HFFc6 (cell line): Measurements from ENCODE around the gene MED13L. TPM values are rescaled to one million over a fixed set of nuclear protein-coding genes. Genes with fewer than 3 reads are reported as not detected.

Experiments
- DNase-seq: peaks from one replicate; pipeline ENCODE4 v3.0.0-alpha.2; 2018
- H3K27ac Mint-ChIP-seq: 2 replicates; pipeline ENCODE4 v1.8.0; 2020; ENCODE audit warnings: mild to moderate bottlenecking, mixed read lengths
- H3K27me3 Mint-ChIP-seq: 2 replicates; pipeline ENCODE4 v1.8.0; 2021; ENCODE audit warnings: mild to moderate bottlenecking, moderate library complexity, mixed read lengths; ENCODE audit not compliant: insufficient read depth
- H3K36me3 Mint-ChIP-seq: 2 replicates; pipeline ENCODE4 v1.8.0; 2021; ENCODE audit warnings: low read depth, mixed read lengths
- H3K4me1 Mint-ChIP-seq: 2 replicates; pipeline ENCODE4 v1.8.0; 2020; ENCODE audit warnings: low read depth, mixed read lengths
- H3K4me3 Mint-ChIP-seq: 2 replicates; pipeline ENCODE4 v1.8.0; 2020; ENCODE audit warnings: mild to moderate bottlenecking, moderate library complexity, mixed read lengths
- H3K9me3 Mint-ChIP-seq: 2 replicates; pipeline ENCODE4 v1.8.0; 2020; ENCODE audit warnings: mild to moderate bottlenecking, mixed read lengths
- CTCF ChIP-seq: fragments of 200-600 bp; sonication (generic); IDR thresholded peaks from 2 replicates; pipeline ENCODE4 v1.5.0; 2021; ENCODE audit warnings: antibody characterized with exemption, mild to moderate bottlenecking
- total RNA-seq, 6 experiments: library from RNA; stranded (reverse); fragmentation: NEBNext Ultra II Directional; extraction: Animal tissue kit (Norgen Biotek cat#: 25700); gene quantifications; 2 replicates in 1 of 6; 3 replicates in 5 of 6; pipeline ENCODE4 v1.2.3, GENCODE V29; 2021

Gene MED13L
- total RNA-seq, 6 experiments from 2014 or later: 74.5 to 84.2 (median 77.7) TPM

GRCh38 chr12:116069943-116070342 lies 207.6 kb downstream of the MED13L start:
- H3K27ac Mint-ChIP-seq: no peak overlapping the region
- H3K4me1 Mint-ChIP-seq: peaks cover 61% of the 10 kb centered on the region
- H3K9me3 Mint-ChIP-seq: no peaks in the 10 kb centered on the region
- H3K27me3 Mint-ChIP-seq: peaks cover 3% of the 10 kb centered on the region; the same call in 1 of the 2 replicates
- DNase-seq: no peak
- H3K36me3 Mint-ChIP-seq: no peaks in the 10 kb centered on the region; the same call in 1 of the 2 replicates
- no peak for TF ChIP-seq CTCF
- H3K4me3 Mint-ChIP-seq: no peak overlapping the region

GRCh38 chr12:116068853-116069252 lies 208.6 kb downstream of the MED13L start:
- H3K36me3 Mint-ChIP-seq: no peaks in the 10 kb centered on the region

GRCh38 chr12:116068371-116068770 lies 209.1 kb downstream of the MED13L start:
- Mint-ChIP-seq H3K36me3 (no peaks in the 10 kb centered on the region), H3K27me3 (peaks cover 3% of the 10 kb centered on the region; the same call in 1 of the 2 replicates), H3K4me3 (no peak overlapping the region), H3K4me1 (peaks cover 62% of the 10 kb centered on the region), H3K9me3 (no peaks in the 10 kb centered on the region), H3K27ac (peak overlapping the region; percentile 27)
- no peak for DNase-seq
- no peak for TF ChIP-seq CTCF

More at GRCh38 chr12:116068853-116069252, 208.6 kb downstream of the MED13L start:
- DNase-seq: no peak
- no peak overlapping the region for H3K27ac Mint-ChIP-seq
- TF ChIP-seq CTCF: no peak
- no peak overlapping the region for H3K4me3 Mint-ChIP-seq
- H3K9me3 Mint-ChIP-seq: no peaks in the 10 kb centered on the region
- peaks cover 3% of the 10 kb centered on the region; the same call in 1 of the 2 replicates for H3K27me3 Mint-ChIP-seq
- peaks cover 62% of the 10 kb centered on the region for H3K4me1 Mint-ChIP-seq

GRCh38 chr12:116067892-116068291 lies 209.6 kb downstream of the MED13L start:
- no peak for DNase-seq
- no peaks in the 10 kb centered on the region for H3K36me3 Mint-ChIP-seq
- no peaks in the 10 kb centered on the region for H3K9me3 Mint-ChIP-seq
- H3K4me3 Mint-ChIP-seq: no peak overlapping the region
- H3K27me3 Mint-ChIP-seq: peaks cover 3% of the 10 kb centered on the region; the same call in 1 of the 2 replicates
- TF ChIP-seq CTCF: no peak
- peak overlapping the region; percentile 27 for H3K27ac Mint-ChIP-seq
- peaks cover 62% of the 10 kb centered on the region for H3K4me1 Mint-ChIP-seq

- H3K27ac Mint-ChIP-seq: peak overlapping the region; percentile 38; the same call in 1 of the 2 replicates
- DNase-seq: peak; percentile 29
- peaks cover 3% of the 10 kb centered on the region; the same call in 1 of the 2 replicates for H3K27me3 Mint-ChIP-seq
- H3K9me3 Mint-ChIP-seq: no peaks in the 10 kb centered on the region
- H3K4me1 Mint-ChIP-seq: peaks cover 62% of the 10 kb centered on the region
- peak; percentile 91 for TF ChIP-seq CTCF
- no peaks in the 10 kb centered on the region for H3K36me3 Mint-ChIP-seq
- H3K4me3 Mint-ChIP-seq: no peak overlapping the region
Observed at GRCh38 chr12:116066381-116067230, 210.9 kb downstream of the MED13L start.
